Measurements from ENCODE around the gene ADGRF5.

Gene ADGRF5

GRCh38 chr6:46921731-46922130, at the start of gene ADGRF5:
Gene ADGRF5, minus strand, starts transcription at chr6:46921938. Its CDS starts 15,176 bp downstream, at chr6:46906762.
- no peak for DNase-seq (ENCODE audit: low read depth)

- no peak for DNase-seq (ENCODE audit: low read depth)
Measured at GRCh38 chr6:46969206-46969605, 47.5 kb upstream of the ADGRF5 start.

GRCh38 chr6:46967826-46968349, 46.1 kb upstream of the ADGRF5 start:
- no peak for DNase-seq (ENCODE audit: low read depth)

GRCh38 chr6:46964716-46965519, 43.2 kb upstream of the ADGRF5 start:
- no peak for DNase-seq (ENCODE audit: low read depth)

GRCh38 chr6:46963626-46964025, 41.9 kb upstream of the ADGRF5 start:
- no peak for DNase-seq (ENCODE audit: low read depth)

- no peak for DNase-seq (ENCODE audit: low read depth)
Measured at GRCh38 chr6:46963039-46963438, 41.3 kb upstream of the ADGRF5 start.

GRCh38 chr6:46961711-46962110, 40.0 kb upstream of the ADGRF5 start:
- DNase-seq (ENCODE audit: low read depth) = no peak

- no peak for DNase-seq (ENCODE audit: low read depth)
Measured at GRCh38 chr6:46961232-46961631, 39.5 kb upstream of the ADGRF5 start.

- no peak for DNase-seq (ENCODE audit: low read depth)
Measured at GRCh38 chr6:46959419-46959818, 37.7 kb upstream of the ADGRF5 start.

- DNase-seq (ENCODE audit: low read depth) = no peak
Measured at GRCh38 chr6:46956409-46956808, 34.7 kb upstream of the ADGRF5 start.

- no peak for DNase-seq (ENCODE audit: low read depth)
Measured at GRCh38 chr6:46954837-46955451, 33.2 kb upstream of the ADGRF5 start.

GRCh38 chr6:46953921-46954320, 32.2 kb upstream of the ADGRF5 start:
- DNase-seq (ENCODE audit: low read depth) = no peak

GRCh38 chr6:46949632-46950280, 28.0 kb upstream of the ADGRF5 start:
- no peak for DNase-seq (ENCODE audit: low read depth)

- DNase-seq (ENCODE audit: low read depth) = no peak
Measured at GRCh38 chr6:46948699-46949098, 27.0 kb upstream of the ADGRF5 start.

- DNase-seq (ENCODE audit: low read depth) = no peak
Measured at GRCh38 chr6:46947497-46947896, 25.8 kb upstream of the ADGRF5 start.

- DNase-seq (ENCODE audit: low read depth) = no peak
Measured at GRCh38 chr6:46940433-46941226, 18.9 kb upstream of the ADGRF5 start.

- no peak for DNase-seq (ENCODE audit: low read depth)
Measured at GRCh38 chr6:46937642-46938041, 15.9 kb upstream of the ADGRF5 start.

GRCh38 chr6:46935687-46936086, 13.9 kb upstream of the ADGRF5 start:
- DNase-seq (ENCODE audit: low read depth) = no peak

GRCh38 chr6:46933751-46934150, 12.0 kb upstream of the ADGRF5 start:
- no peak for DNase-seq (ENCODE audit: low read depth)

- no peak for DNase-seq (ENCODE audit: low read depth)
Measured at GRCh38 chr6:46932526-46933319, 11.0 kb upstream of the ADGRF5 start.

- DNase-seq (ENCODE audit: low read depth) = no peak
Measured at GRCh38 chr6:46931416-46931815, 9.7 kb upstream of the ADGRF5 start.

Data from stimulated activated CD8-positive, alpha-beta memory T cell treated with anti-CD3 and anti-CD28 coated beads, Interleukin-7, amount 100 ng/mL, for 24 hours (primary cell).